HEK293 (cell line): ENCODE data around the gene AP1G2.

Source experiments
- CTCF ChIA-PET: fragments of 350-600 bp; formaldehyde crosslinking; extraction: SDS; loops from one replicate; lab custom pipeline; 2021; ENCODE audit warnings: antibody characterized with exemption; lab: Yijun Ruan, JAX
- POLR2A ChIA-PET: fragments of 300-600 bp; formaldehyde crosslinking; extraction: SDS; loops from one replicate; lab custom pipeline; 2020; ENCODE audit warnings: antibody characterized with exemption, inconsistent platforms; lab: Yijun Ruan, JAX
- H3K27ac ChIP-seq: fragments of 200-500 bp; sonication (Bioruptor generic); 2 replicates; pipeline ENCODE4 v1.5.1; 2014; ENCODE audit warnings: low read depth, low read length, control low read depth, inconsistent platforms; ENCODE audit errors: extremely low read depth
- H3K36me3 ChIP-seq, 2 experiments: fragments of 200-500 bp in 1 of 2; sonication (Bioruptor generic) in 1 of 2; 1 replicate in 1 of 2; 2 replicates in 1 of 2; pipeline ENCODE4 v1.5.1; 2014 to 2017; ENCODE audit warnings: inconsistent platforms in 2 of 2, low read length in 2 of 2; ENCODE audit not compliant: control insufficient read depth in 2 of 2, insufficient read depth in 1 of 2
- H3K4me1 ChIP-seq: fragments of 200-500 bp; sonication (Bioruptor generic); 2 replicates; pipeline ENCODE4 v1.5.1; 2014; ENCODE audit warnings: mild to moderate bottlenecking, low read length, inconsistent platforms; ENCODE audit not compliant: control insufficient read depth, insufficient read depth
- H3K4me3 ChIP-seq: 2 replicates; pipeline ENCODE4 v1.5.1; 2011; ENCODE audit warnings: low read depth, mild to moderate bottlenecking, control low read depth, low read length, moderate library complexity
- H3K9me3 ChIP-seq: fragments of 200-500 bp; sonication (Bioruptor generic); 2 replicates; pipeline ENCODE4 v1.5.1; 2014; ENCODE audit warnings: low read depth, low read length, inconsistent platforms; ENCODE audit not compliant: control insufficient read depth, insufficient read depth
- GLI4 ChIP-seq: fragments of 450-650 bp; formaldehyde crosslinking; IDR thresholded peaks from 2 replicates; pipeline ENCODE4 v1.5.1; 2016; ENCODE audit warnings: missing biosample characterization, missing genetic modification characterization
- KLF7 ChIP-seq: fragments of 450-650 bp; formaldehyde crosslinking; IDR thresholded peaks from 2 replicates; pipeline ENCODE4 v1.5.1; 2016; ENCODE audit warnings: missing biosample characterization, missing genetic modification characterization, borderline replicate concordance
- MYNN ChIP-seq: fragments of 450-650 bp; formaldehyde crosslinking; IDR thresholded peaks from 2 replicates; pipeline ENCODE4 v1.5.1; 2016; ENCODE audit warnings: missing biosample characterization, missing genetic modification characterization, borderline replicate concordance
- PATZ1 ChIP-seq: fragments of 450-650 bp; formaldehyde crosslinking; IDR thresholded peaks from 2 replicates; pipeline ENCODE4 v1.5.1; 2016; ENCODE audit warnings: missing biosample characterization, missing genetic modification characterization
- PRDM2 ChIP-seq: fragments of 450-650 bp; formaldehyde crosslinking; IDR thresholded peaks from 2 replicates; pipeline ENCODE4 v1.5.1; 2016; ENCODE audit warnings: missing biosample characterization, missing genetic modification characterization, borderline replicate concordance
- REPIN1 ChIP-seq: fragments of 450-650 bp; formaldehyde crosslinking; IDR thresholded peaks from 2 replicates; pipeline ENCODE4 v1.5.1; 2017; ENCODE audit warnings: missing biosample characterization, missing genetic modification characterization, low read depth
- TCF7L2 ChIP-seq: IDR thresholded peaks from 2 replicates; pipeline ENCODE4 v1.6.1; 2011; ENCODE audit warnings: low read depth, mild to moderate bottlenecking, inconsistent platforms, low read length, moderate library complexity, borderline replicate concordance
- TRIM28 ChIP-seq: IDR thresholded peaks from 2 replicates; pipeline ENCODE4 v1.6.1; 2011; ENCODE audit warnings: low read length, control low read depth, borderline replicate concordance
- ZBTB17 ChIP-seq: fragments of 450-650 bp; formaldehyde crosslinking; IDR thresholded peaks from 2 replicates; pipeline ENCODE4 v1.5.1; 2016; ENCODE audit warnings: missing biosample characterization, missing genetic modification characterization
- ZNF10 ChIP-seq: fragments of 450-650 bp; formaldehyde crosslinking; IDR thresholded peaks from 2 replicates; pipeline ENCODE4 v1.5.1; 2017; ENCODE audit warnings: missing biosample characterization, missing genetic modification characterization
- ZNF133 ChIP-seq: fragments of 450-650 bp; formaldehyde crosslinking; IDR thresholded peaks from 2 replicates; pipeline ENCODE4 v1.5.1; 2016; ENCODE audit warnings: missing biosample characterization, missing genetic modification characterization
- ZNF19 ChIP-seq: fragments of 450-650 bp; formaldehyde crosslinking; IDR thresholded peaks from 2 replicates; pipeline ENCODE4; 2016; ENCODE audit warnings: missing biosample characterization, missing genetic modification characterization, low read depth
- ZNF223 ChIP-seq: fragments of 450-650 bp; formaldehyde crosslinking; IDR thresholded peaks from 2 replicates; pipeline ENCODE4 v1.5.1; 2016; ENCODE audit warnings: missing biosample characterization, missing genetic modification characterization
- ZNF292 ChIP-seq: fragments of 450-650 bp; formaldehyde crosslinking; IDR thresholded peaks from 2 replicates; pipeline ENCODE4 v1.5.1; 2016; ENCODE audit warnings: low read depth, missing biosample characterization, missing genetic modification characterization, borderline replicate concordance
- ZNF311 ChIP-seq: fragments of 450-650 bp; formaldehyde crosslinking; IDR thresholded peaks from 2 replicates; pipeline ENCODE4 v1.5.1; 2017; ENCODE audit warnings: missing biosample characterization, missing genetic modification characterization, borderline replicate concordance
- ZNF398 ChIP-seq: fragments of 450-650 bp; formaldehyde crosslinking; IDR thresholded peaks from 2 replicates; pipeline ENCODE4 v1.5.1; 2017; ENCODE audit warnings: missing biosample characterization, missing genetic modification characterization
- ZNF510 ChIP-seq: fragments of 450-650 bp; formaldehyde crosslinking; IDR thresholded peaks from 2 replicates; pipeline ENCODE4 v1.5.1; 2018; ENCODE audit warnings: mild to moderate bottlenecking, missing genetic modification characterization, missing biosample characterization; ENCODE audit not compliant: insufficient replicate concordance
- ZNF544 ChIP-seq: fragments of 450-650 bp; formaldehyde crosslinking; IDR thresholded peaks from 2 replicates; pipeline ENCODE4 v1.5.0; 2017; ENCODE audit warnings: missing biosample characterization, missing genetic modification characterization
- ZNF610 ChIP-seq: fragments of 450-650 bp; formaldehyde crosslinking; IDR thresholded peaks from 2 replicates; pipeline ENCODE4 v1.5.1; 2016; ENCODE audit warnings: missing biosample characterization, missing genetic modification characterization, borderline replicate concordance
- ZNF654 ChIP-seq: fragments of 450-650 bp; formaldehyde crosslinking; IDR thresholded peaks from 2 replicates; pipeline ENCODE4 v1.5.1; 2016; ENCODE audit warnings: low read depth, missing biosample characterization, missing genetic modification characterization
- ZNF658 ChIP-seq: fragments of 450-650 bp; formaldehyde crosslinking; IDR thresholded peaks from 2 replicates; pipeline ENCODE4; 2016; ENCODE audit warnings: missing biosample characterization, missing genetic modification characterization
- ZNF660 ChIP-seq: fragments of 450-650 bp; IDR thresholded peaks from 2 replicates; pipeline ENCODE4 v1.5.1; 2018; ENCODE audit warnings: missing biosample characterization, mild to moderate bottlenecking, missing genetic modification characterization
- ZNF677 ChIP-seq: fragments of 450-650 bp; IDR thresholded peaks from 2 replicates; pipeline ENCODE4 v1.5.0; 2018; ENCODE audit warnings: missing biosample characterization, mild to moderate bottlenecking, missing genetic modification characterization, moderate library complexity
- ZNF785 ChIP-seq: fragments of 450-650 bp; formaldehyde crosslinking; IDR thresholded peaks from 2 replicates; pipeline ENCODE4 v1.5.1; 2016; ENCODE audit warnings: missing biosample characterization, missing genetic modification characterization
- ZSCAN30 ChIP-seq: fragments of 450-650 bp; IDR thresholded peaks from 2 replicates; pipeline ENCODE4 v1.5.1; 2018; ENCODE audit warnings: missing biosample characterization, mild to moderate bottlenecking, missing genetic modification characterization, moderate library complexity

Gene AP1G2

GRCh38 chr14:23579311-23579630 is 11.7 kb upstream of the AP1G2 start:
- TF ChIP-seq PRDM2 (tag by site-specific recombination), result no peak
- no peak for TF ChIP-seq KLF7 (tag by site-specific recombination)
- TF ChIP-seq ZSCAN30 (tag by site-specific recombination), result no peak
- TF ChIP-seq ZNF19 (tag by site-specific recombination), result no peak
- no peak for TF ChIP-seq ZNF658 (tag by site-specific recombination)
- no peak for TF ChIP-seq ZNF544 (tag by site-specific recombination)
- TF ChIP-seq ZNF292 (tag by site-specific recombination), result no peak
- TF ChIP-seq ZNF10 (tag by site-specific recombination), result no peak
- 0 out of 2 replicates have a peak, but pooled peaks have one; percentile 9 for TF ChIP-seq ZBTB17 (tag by site-specific recombination)
- Histone ChIP-seq H3K36me3 (no peaks in the 10 kb centered on the region), H3K4me1 (no peaks in the 10 kb centered on the region), H3K27ac (no peak overlapping the region), H3K4me3 (no peak overlapping the region), H3K9me3 (no peaks in the 10 kb centered on the region)
- POLR2A ChIA-PET, result interaction anchor here (1.0 kb wide), 1 partner anchor 12 kb away, joined by 4 read pairs; the partner anchor contains the start of gene AP1G2
- CTCF ChIA-PET, result no interaction called here

GRCh38 chr14:23578560-23579310 is 11.1 kb upstream of the AP1G2 start, which contains the start of gene JPH4:
TSS of gene JPH4 (minus strand) at chr14:23578790. CDS start at chr14:23577453, 1,337 bp downstream.
- ChIA-PET CTCF (interaction anchor here (0.6 kb wide), 1 partner anchor 24 kb away, joined by 3 read pairs; no protein-coding TSS in a partner anchor), POLR2A (interaction anchor here (0.7 to 1.0 kb wide), 2 partner anchors 12 to 22 kb away, joined by 3 to 4 read pairs; partner anchors contain the start of gene AP1G2)
- Histone ChIP-seq H3K4me1 (no peaks in the 10 kb centered on the region), H3K4me3 (no peak within 1 kb of the TSS), H3K9me3 (no peaks in the 10 kb centered on the region), H3K27ac (no peak within 1 kb of the TSS), H3K36me3 (no peaks in the 10 kb centered on the region)
- TF ChIP-seq REPIN1 (tag by site-specific recombination) (no peak), ZNF398 (tag by site-specific recombination) (peak; percentile 87), ZNF223 (tag by site-specific recombination) (no peak), GLI4 (no peak), MYNN (tag by site-specific recombination) (no peak), ZNF510 (tag by site-specific recombination) (no peak), ZNF785 (tag by site-specific recombination) (no peak), ZNF660 (no peak), ZNF610 (no peak), ZNF311 (no peak), PATZ1 (peak; percentile 33), ZNF133 (tag by site-specific recombination) (no peak), TRIM28 (no peak), ZNF677 (tag by site-specific recombination) (no peak), TCF7L2 (no peak), ZNF654 (tag by site-specific recombination) (no peak)
